Suppressor macrophage treated with lipopolysaccharide for 1 hour (primary cell): Measurements from ENCODE around the gene TTLL12.
A peak's percentile ranks its signal among the peaks of the same experiment; 100 is the strongest.

ENCODE experiments used
- DNase-seq, 3 donors: peaks; one replicate each; pipeline ENCODE4 v3.0.0-alpha.2; 2020 to 2022

The TTLL12 gene

DNA sequence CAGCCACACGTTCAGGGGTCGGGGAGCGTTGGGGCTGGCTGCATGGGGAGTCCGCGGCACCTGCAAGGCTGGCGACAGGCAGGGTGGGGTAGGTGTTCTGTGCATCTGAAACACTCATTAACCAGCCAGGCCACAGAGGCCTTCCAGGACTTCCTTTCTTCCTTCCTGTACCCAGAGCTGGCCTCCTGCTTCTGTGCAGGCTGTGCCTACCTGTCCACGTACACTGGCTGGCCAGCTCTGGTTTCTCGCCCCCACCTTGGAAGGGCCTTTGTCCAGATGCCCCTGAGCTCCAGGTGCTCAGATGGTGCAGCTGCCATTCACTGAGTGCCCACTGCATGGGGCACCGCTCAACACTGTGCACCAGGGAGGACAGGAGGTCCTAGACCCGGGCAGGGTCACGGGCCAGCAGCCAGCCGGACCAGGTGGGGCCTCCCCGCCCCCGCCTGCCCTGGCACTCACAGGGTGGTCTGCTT lies 15.9 kb downstream of the TTLL12 start:
- DNase-seq: no peak

GRCh38 chr22:43170131-43170480 lies 16.8 kb downstream of the TTLL12 start:
- DNase-seq: no peak

GRCh38 chr22:43169310-43170130 lies 17.4 kb downstream of the TTLL12 start:
- DNase-seq: no peak

DNA sequence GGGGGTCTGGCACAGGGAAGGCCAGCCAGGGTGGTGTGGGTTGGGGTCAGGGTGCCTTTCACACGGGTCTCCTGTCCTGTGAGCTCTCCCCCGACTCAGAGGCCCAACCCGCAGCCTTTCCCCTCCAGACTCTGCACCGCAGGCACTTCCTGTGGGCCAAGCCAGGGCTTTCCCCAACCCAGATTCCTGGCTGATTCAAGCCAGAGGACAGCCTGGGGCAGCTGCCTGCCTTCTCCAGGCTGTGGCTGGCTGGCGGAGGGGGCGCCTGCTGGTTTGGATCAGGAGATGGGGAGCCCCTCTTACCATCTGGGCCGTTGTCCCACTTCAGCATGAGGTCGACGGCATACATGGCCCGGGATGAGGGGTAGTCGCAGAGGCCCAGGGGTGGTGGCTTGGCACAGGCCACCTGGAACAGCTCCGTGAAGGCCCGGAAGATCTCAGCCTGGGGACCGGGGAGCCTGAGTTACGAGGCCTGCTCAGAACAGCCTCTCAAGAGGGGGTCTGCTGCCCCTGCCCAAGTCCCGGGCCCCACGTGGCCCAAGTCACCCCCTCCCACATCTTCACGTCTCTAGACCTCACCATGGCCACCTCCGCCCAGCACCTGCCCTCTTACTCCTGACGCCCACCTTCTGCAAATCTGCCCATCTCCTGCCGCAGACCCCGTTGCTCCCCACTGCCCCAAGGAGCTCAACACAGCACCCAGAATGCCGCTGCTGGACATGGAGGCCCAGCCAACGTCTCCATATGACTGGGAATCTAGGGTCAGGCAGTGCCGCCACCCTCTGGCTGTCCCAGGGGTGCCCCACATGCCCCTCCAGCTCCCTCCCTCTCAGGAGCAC lies 18.2 kb downstream of the TTLL12 start:
- no peak for DNase-seq

DNA sequence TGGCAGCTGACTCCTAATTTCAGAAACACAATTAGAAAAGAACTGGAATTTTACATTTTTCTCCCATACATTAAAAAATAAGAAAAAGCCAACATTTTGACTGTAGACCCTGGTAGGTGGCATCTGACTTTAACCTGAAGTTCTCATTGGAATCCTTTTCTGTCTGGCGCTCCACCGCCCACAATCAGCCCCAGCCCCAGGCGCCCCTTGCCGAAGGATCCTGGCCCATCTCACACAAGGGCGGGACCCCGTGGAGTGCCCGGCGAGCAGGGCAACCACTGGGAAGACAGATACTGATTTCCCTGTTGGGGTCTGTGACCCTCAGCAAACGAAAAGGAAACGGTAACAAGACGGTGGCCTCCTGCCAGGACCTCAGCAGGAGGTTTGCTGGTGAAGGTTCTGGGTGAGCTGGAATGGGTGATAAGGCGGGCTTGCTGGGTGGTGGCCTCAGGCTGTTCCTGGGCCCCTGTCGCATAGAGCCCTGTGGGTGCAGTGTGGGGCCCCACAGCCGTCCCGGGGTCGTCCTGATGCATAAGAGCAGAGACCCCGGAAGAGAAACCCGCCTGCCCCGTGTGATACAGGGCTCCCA lies 19.8 kb downstream of the TTLL12 start:
- no peak for DNase-seq

DNA sequence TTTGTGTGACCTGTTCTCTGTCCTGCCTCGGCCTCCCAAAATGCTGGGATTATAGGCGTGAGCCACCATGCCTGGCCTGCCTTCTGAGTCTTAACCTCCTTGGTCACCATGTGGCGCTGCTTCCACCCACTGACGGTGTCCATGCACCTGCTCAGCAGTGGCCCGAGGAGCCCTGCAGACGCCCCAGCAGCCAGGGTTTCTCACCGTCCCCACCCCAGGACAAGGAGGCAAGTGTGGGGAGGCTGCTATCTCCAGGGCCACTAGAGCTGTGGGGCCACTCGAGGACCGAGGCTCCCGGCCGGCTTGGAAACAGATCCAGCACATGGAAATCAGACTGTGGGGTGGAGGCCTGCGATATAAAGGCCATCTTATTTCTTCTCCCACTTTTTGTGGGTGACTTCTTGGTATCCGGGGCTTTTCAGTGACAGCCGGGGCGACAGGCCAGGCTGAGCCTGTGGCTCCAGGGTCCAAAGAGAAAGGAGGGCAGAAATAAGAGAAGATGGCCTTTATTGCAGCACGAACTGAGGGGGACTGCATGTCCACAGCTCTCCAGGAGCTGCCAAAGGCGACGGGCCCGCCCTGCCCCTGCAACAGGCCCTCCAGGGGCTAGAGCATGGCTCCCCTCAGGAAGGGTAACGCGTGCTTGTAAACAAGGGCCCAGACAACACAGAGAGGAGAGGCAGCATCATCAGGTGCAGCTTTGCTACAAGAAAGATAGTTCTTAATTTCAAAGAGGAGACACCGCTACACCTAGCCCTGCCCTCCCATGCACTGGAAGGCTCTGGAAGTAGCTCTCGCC lies 20.6 kb downstream of the TTLL12 start:
- DNase-seq: no peak

DNA sequence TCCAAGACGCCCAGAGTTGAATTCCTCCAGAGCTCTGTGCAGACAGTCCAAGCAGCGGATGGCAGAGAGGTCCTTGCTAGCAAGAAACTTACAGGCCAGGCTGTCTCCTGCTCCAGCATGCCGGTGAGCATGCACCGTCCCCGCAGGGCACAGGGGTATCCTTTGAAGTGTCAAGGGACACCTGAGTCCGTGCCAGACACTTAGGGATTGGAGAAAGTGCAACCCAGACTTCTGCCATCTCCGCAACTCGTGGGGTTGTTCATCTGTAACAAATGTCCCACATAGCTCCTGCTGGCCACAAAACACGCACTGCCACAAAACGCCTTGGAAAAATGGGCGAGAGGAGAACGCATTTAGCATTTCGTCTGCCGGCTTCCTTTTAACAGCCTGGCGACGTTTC lies 22.3 kb downstream of the TTLL12 start:
- no peak for DNase-seq

DNA sequence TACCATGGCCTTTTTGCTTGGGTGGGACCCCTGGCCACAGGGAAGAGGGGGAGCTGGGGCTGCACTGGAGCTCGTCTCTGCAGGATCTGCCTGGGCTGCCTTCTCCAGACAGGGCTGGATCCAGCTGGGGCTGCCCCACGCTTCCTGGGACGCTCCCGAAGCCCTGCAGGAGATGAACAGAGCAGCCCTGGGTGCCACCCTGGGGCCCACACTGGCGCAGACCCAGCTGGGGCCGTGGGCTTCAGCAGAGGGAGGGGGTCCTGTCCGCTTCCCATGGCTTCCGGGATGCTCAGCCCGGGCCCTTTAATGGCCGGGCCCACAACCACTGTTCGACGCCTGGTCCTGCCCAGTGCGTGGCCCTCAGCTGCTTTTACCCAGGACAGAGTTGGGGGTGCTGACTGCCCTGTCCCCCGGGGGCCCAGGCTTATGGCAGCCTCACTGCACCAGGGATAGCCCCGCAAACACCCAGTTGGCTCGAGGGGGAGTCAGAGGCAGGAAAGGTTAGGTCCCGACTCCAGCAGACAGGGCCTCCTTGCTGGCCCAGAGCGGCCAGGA lies 23.6 kb downstream of the TTLL12 start:
- no peak for DNase-seq

- DNase-seq: no peak
Measured at GRCh38 chr22:43162412-43163150, 24.4 kb downstream of the TTLL12 start.

DNA sequence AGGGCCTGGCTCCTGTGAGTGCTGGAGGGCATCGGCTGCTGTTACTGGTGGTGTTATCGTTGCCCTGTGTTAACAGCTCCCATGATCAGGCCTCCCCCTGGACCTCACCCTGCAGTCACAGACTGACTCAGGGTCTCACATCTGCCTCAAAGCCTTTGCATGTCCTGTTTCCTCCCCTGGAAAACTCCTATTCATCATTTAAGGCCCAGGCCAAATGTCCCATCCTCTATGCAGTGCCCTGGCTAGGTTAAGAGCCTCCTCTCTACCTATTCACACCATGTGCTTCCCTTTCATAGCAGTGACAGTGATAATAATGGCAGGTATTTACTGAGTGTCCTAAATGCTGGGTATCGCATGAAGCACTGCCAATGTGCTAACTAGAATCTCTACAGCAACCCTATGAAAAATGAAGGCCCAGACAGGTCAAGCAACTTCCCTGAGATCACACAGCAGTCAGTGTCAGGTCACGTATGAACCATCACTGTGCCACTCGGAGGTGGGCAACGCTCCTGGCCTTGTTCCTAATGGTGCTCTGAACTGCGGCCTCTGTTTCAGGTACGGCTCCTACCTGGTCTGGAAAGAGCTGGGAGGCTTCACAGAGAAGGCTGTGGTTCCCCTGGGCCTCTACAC lies 26.3 kb downstream of the TTLL12 start:
- no peak for DNase-seq

- peak in 1 of 3 donors; percentile 53 for DNase-seq
Measured at GRCh38 chr22:43159484-43160178, 27.3 kb downstream of the TTLL12 start.

DNA sequence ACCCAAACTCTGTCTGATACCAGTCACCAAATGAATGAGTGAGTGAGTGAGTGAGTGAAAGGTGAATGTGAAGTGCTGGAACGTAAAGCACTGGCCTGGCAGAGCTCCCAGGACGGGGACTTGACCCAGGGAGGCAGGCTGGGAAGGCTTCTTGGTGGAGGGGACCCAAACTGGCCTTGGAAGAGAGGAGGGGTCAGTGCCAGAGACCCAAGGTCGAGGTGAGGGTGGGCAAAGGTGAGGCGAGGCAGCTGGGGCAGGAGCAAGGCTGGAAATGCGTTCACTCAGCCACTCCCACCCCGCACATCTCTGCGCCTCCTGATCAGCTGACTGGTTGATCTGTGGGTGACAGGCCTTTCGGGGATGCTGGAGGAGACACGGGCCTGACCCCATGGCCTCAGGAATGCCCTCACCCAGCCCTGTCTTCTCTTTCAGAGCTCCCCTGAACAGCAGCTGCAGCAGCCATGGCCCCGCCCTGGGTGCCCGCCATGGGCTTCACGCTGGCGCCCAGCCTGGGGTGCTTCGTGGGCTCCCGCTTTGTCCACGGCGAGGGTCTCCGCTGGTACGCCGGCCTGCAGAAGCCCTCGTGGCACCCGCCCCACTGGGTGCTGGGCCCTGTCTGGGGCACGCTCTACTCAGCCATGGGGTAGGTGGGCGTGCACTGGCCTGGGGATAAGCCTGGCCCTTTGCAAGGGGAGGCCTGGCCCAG lies 28.0 kb downstream of the TTLL12 start:
- DNase-seq: no peak

- DNase-seq: no peak
Measured at GRCh38 chr22:43157874-43158546, 28.9 kb downstream of the TTLL12 start.

GRCh38 chr22:43156413-43156812 lies 30.5 kb downstream of the TTLL12 start:
- peak; percentile 52 to 61 (median 58) for DNase-seq

DNA sequence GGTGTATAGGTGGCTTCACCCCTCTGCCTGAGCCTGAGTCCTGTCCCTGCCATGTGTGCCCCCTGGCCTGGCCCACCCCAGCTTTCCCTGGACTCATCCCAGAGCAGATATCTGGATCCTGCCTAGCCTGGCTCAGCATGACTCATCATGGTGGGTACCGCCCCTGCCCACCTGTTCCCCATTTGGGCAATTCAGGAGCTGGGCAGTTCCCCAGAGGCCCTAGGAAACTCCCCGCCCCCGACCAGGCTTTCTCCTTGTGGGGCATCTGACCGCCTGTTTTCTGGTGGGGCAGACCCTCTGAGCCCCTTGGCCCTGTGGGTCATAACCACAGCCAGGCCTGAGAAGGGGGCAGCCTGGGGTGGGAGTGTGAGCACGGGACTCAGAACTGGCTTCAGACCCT lies 31.1 kb downstream of the TTLL12 start:
- DNase-seq: peak; percentile 78 to 90 (median 79)

GRCh38 chr22:43154887-43155536 lies 31.9 kb downstream of the TTLL12 start:
- peak; percentile 70 to 88 (median 82) for DNase-seq

GRCh38 chr22:43153899-43154298 lies 33.0 kb downstream of the TTLL12 start:
- DNase-seq: peak in 2 of 3 donors; percentile 49 to 70

DNA sequence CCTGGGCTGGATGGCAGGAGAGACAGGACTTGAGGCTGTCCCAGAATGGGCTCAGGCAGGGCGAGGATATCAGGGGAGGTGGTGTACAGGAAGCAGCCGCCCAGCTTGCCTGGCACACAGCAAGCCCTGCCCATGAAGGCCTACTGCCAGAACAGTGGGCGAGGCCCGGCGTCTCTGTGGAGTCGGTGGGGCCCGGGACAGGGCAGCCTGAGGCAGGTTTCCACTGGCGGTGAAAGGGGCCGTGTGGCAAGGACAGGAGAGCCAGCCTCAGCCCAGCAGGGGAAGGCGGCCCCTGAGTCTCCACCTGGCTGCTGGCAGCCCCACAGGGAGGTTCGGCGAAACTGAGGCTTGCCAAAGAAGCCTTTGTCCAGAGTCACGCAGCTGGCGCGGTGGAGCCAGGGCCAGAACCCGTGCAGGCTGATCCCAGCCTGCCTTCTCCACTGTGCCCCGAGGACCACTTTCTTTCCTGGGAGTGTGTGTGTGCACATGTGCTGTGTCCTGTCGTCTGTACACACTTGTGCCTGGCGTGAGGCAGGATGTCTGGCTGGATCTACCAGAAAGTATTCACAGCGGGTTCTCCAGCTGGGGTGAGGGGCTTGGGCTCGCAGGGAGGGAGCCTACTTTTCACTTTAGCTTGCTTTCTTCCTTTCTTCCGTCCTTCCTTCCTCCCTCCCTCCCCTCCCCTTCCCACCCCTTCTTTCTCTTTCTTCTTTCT lies 34.4 kb downstream of the TTLL12 start:
- DNase-seq: peak; percentile 63 to 78 (median 67)
